ENCODE results near the gene HCN2.

Gene HCN2

GRCh38 chr19:575527-576506, 13.9 kb upstream of the HCN2 start:
- TF ChIP-seq CTCF (conservative IDR thresholded peaks at IDR 0.05; ENCODE audit: control insufficient read depth, insufficient read depth, low read depth, low read length): no peak
- peak; percentile 46 for DNase-seq (ENCODE audit: low read depth)
- H3K4me3 ChIP-seq (ENCODE audit: control insufficient read depth, low read depth, low read length): peak overlapping the region; percentile 36

GRCh38 chr19:576768-577438, 12.8 kb upstream of the HCN2 start:
- TF ChIP-seq CTCF (conservative IDR thresholded peaks at IDR 0.05; ENCODE audit: control insufficient read depth, insufficient read depth, low read depth, low read length): no peak
- no peak overlapping the region for H3K4me3 ChIP-seq (ENCODE audit: control insufficient read depth, low read depth, low read length)
- DNase-seq (ENCODE audit: low read depth): no peak

GRCh38 chr19:577439-578392, 12.0 kb upstream of the HCN2 start:
- TF ChIP-seq CTCF (conservative IDR thresholded peaks at IDR 0.05; ENCODE audit: control insufficient read depth, insufficient read depth, low read depth, low read length): no peak
- H3K4me3 ChIP-seq (ENCODE audit: control insufficient read depth, low read depth, low read length): no peak overlapping the region
- DNase-seq (ENCODE audit: low read depth): no peak

GRCh38 chr19:579111-579841, 10.4 kb upstream of the HCN2 start:
- no peak for DNase-seq (ENCODE audit: low read depth)
- no peak overlapping the region for H3K4me3 ChIP-seq (ENCODE audit: control insufficient read depth, low read depth, low read length)
- TF ChIP-seq CTCF (conservative IDR thresholded peaks at IDR 0.05; ENCODE audit: control insufficient read depth, insufficient read depth, low read depth, low read length): no peak

- no peak for DNase-seq (ENCODE audit: low read depth)
- H3K4me3 ChIP-seq (ENCODE audit: control insufficient read depth, low read depth, low read length): no peak overlapping the region
- no peak for TF ChIP-seq CTCF (conservative IDR thresholded peaks at IDR 0.05; ENCODE audit: control insufficient read depth, insufficient read depth, low read depth, low read length)
These were observed 9.9 kb upstream of the HCN2 start for GRCh38 chr19:579842-580155.
